GM12872 (cell line): ENCODE results near the gene FH.

Source experiments
- CTCF ChIP-seq: IDR thresholded peaks from 3 replicates; pipeline ENCODE4 v1.5.1; 2011; ENCODE audit warnings: low read depth, mild to moderate bottlenecking, low read length, moderate library complexity; ENCODE audit not compliant: insufficient read depth

Gene FH

GRCh38 chr1:241518476-241519307 lies 863 bp downstream of the FH start:
- TF ChIP-seq CTCF, result no peak

- TF ChIP-seq CTCF, result no peak
Measured at GRCh38 chr1:241513378-241513777, 6.2 kb downstream of the FH start.

- no peak for TF ChIP-seq CTCF
Measured at GRCh38 chr1:241507189-241507863, 12.2 kb downstream of the FH start.

- TF ChIP-seq CTCF, result no peak
Measured at GRCh38 chr1:241503444-241503843, 16.1 kb downstream of the FH start.

GRCh38 chr1:241499910-241500309 lies 19.6 kb downstream of the FH start:
- peak; percentile 38; the same call in 2 of the 3 replicates for TF ChIP-seq CTCF

- no peak for TF ChIP-seq CTCF
Measured at GRCh38 chr1:241495741-241496140, 23.8 kb downstream of the FH start.

- TF ChIP-seq CTCF, result no peak
Measured at GRCh38 chr1:241488739-241489138, 30.8 kb downstream of the FH start.
